ENCODE measurements around the gene NPBWR2. TPM values are rescaled to one million over a fixed set of nuclear protein-coding genes. Genes with fewer than 3 reads are reported as not detected.

Gene NPBWR2
- total RNA-seq, 1 donor from 2014 or later, result not detected

GRCh38 chr20:64076061-64076997 is 31.0 kb downstream of the NPBWR2 start:
- H3K36me3 Mint-ChIP-seq (ENCODE audit: unreplicated experiment), result peaks cover 5% of the 10 kb centered on the region
- peaks cover 17% of the 10 kb centered on the region for H3K4me1 Mint-ChIP-seq (ENCODE audit: unreplicated experiment)

DNA sequence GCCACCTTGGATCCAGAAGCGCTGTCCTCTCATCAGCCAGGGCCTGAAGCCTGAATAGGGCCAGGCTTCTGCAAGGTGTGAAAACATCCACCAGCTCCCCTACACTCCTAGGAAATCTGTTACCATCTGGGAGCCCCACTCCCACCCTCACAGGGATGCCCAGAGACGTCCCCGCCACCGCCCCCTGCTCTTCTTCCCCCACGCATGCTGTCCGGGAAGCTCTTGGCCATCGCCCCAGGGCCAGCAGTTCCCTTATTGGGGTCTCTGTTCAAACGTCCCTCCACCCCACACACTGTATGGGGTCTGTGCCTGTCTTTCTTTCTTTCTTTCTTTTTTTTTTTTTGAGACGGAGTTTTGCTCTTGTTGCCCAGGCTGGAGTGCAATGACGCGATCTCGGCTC is 31.8 kb downstream of the NPBWR2 start:
- Mint-ChIP-seq H3K27ac (ENCODE audit: unreplicated experiment) (no peak overlapping the region), H3K9me3 (ENCODE audit: unreplicated experiment) (no peaks in the 10 kb centered on the region), H3K4me3 (ENCODE audit: unreplicated experiment) (no peak overlapping the region), H3K36me3 (ENCODE audit: unreplicated experiment) (peaks cover 5% of the 10 kb centered on the region), H3K4me1 (ENCODE audit: unreplicated experiment) (peaks cover 15% of the 10 kb centered on the region), H3K27me3 (ENCODE audit: unreplicated experiment) (no peaks in the 10 kb centered on the region)
- no peak for DNase-seq (ENCODE audit: extremely low spot score, unreplicated experiment)
- TF ChIP-seq, protein P1, sequence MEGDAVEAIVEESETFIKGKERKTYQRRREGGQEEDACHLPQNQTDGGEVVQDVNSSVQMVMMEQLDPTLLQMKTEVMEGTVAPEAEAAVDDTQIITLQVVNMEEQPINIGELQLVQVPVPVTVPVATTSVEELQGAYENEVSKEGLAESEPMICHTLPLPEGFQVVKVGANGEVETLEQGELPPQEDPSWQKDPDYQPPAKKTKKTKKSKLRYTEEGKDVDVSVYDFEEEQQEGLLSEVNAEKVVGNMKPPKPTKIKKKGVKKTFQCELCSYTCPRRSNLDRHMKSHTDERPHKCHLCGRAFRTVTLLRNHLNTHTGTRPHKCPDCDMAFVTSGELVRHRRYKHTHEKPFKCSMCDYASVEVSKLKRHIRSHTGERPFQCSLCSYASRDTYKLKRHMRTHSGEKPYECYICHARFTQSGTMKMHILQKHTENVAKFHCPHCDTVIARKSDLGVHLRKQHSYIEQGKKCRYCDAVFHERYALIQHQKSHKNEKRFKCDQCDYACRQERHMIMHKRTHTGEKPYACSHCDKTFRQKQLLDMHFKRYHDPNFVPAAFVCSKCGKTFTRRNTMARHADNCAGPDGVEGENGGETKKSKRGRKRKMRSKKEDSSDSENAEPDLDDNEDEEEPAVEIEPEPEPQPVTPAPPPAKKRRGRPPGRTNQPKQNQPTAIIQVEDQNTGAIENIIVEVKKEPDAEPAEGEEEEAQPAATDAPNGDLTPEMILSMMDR (IDR thresholded peaks at IDR 0.05), result no peak

More at GRCh38 chr20:64076061-64076997, 31.0 kb downstream of the NPBWR2 start:
- H3K27me3 Mint-ChIP-seq (ENCODE audit: unreplicated experiment), result no peaks in the 10 kb centered on the region
- no peak overlapping the region for H3K4me3 Mint-ChIP-seq (ENCODE audit: unreplicated experiment)
- TF ChIP-seq, protein P1 (IDR thresholded peaks at IDR 0.05), result no peak
- H3K27ac Mint-ChIP-seq (ENCODE audit: unreplicated experiment), result no peak overlapping the region
- DNase-seq (ENCODE audit: extremely low spot score, unreplicated experiment), result no peak
- H3K9me3 Mint-ChIP-seq (ENCODE audit: unreplicated experiment), result no peaks in the 10 kb centered on the region

DNA sequence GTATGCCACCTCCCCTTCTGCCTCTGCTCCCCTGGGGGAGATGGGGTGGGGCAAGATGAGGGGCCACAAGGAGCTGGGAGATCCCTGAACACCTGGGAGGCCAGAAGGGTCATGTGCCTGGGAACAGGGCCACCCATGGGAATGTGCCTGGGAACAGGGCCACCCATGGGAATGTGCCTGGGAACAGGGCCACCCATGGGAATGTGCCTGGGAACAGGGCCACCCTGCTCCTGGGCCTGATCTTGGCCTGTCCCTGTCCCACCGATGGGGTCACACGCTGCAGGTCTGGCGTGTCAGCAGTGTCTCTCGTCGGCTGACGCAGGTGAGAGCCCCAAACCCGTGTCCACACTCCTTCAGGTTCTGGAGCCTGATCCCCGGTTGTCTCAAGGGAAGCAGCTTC is 32.4 kb downstream of the NPBWR2 start:
- H3K27ac Mint-ChIP-seq (ENCODE audit: unreplicated experiment), result no peak overlapping the region
- TF ChIP-seq, protein P1 (IDR thresholded peaks at IDR 0.05), result no peak
- H3K9me3 Mint-ChIP-seq (ENCODE audit: unreplicated experiment), result no peaks in the 10 kb centered on the region
- H3K4me1 Mint-ChIP-seq (ENCODE audit: unreplicated experiment), result peaks cover 9% of the 10 kb centered on the region
- no peaks in the 10 kb centered on the region for H3K27me3 Mint-ChIP-seq (ENCODE audit: unreplicated experiment)
- H3K4me3 Mint-ChIP-seq (ENCODE audit: unreplicated experiment), result no peak overlapping the region
- no peak for DNase-seq (ENCODE audit: extremely low spot score, unreplicated experiment)
- H3K36me3 Mint-ChIP-seq (ENCODE audit: unreplicated experiment), result peaks cover 5% of the 10 kb centered on the region

- TF ChIP-seq, protein P1 (IDR thresholded peaks at IDR 0.05), result no peak
- H3K27me3 Mint-ChIP-seq (ENCODE audit: unreplicated experiment), result no peaks in the 10 kb centered on the region
- H3K4me3 Mint-ChIP-seq (ENCODE audit: unreplicated experiment), result no peak overlapping the region
- no peaks in the 10 kb centered on the region for H3K9me3 Mint-ChIP-seq (ENCODE audit: unreplicated experiment)
- DNase-seq (ENCODE audit: extremely low spot score, unreplicated experiment), result no peak
- peaks cover 5% of the 10 kb centered on the region for H3K36me3 Mint-ChIP-seq (ENCODE audit: unreplicated experiment)
- no peak overlapping the region for H3K27ac Mint-ChIP-seq (ENCODE audit: unreplicated experiment)
- peaks cover 9% of the 10 kb centered on the region for H3K4me1 Mint-ChIP-seq (ENCODE audit: unreplicated experiment)
Measured at GRCh38 chr20:64074184-64074789, 33.1 kb downstream of the NPBWR2 start.

All from osteocyte (in vitro differentiated cells).